ENCODE data around the gene SERAC1.

SERAC1 gene

DNA sequence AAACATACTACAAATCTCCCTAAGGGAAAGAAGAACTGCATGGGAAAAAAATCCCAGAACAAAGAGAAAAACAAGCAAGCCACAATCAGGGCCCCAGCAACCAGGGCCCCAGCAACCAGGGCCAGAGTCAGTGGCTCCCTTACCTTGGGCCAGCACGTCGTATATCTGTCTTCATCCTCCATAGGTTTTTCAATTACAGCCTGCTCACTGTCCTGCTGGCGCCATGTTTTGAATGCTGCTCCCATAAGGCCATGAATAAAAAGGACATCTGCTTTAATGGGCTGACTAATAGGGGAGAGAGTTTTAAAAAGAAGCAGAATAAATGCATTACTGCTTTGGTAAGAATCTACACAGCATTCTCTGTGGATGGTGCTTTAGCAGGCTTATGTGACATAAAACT is 49.2 kb downstream of the SERAC1 start:
- DNase-seq = no peak

DNA sequence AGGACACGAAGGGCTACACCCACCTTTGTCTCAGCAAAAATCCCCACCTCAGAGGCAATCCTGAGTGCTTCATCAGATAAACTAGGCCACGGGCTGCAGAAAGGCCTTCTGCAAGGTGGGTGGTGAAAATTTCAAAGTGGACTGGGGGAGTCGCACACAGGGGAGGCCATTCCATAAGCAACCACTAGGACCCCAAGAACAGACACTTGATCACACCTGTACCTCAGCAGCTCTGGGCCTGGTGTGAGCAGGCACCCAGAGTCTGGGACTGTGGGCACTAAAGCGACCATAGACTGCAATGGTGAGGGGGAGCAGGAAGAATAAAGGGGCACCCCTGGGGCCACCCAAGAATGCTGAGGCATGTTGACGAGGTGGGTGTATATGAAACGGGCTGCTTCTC is 52.6 kb downstream of the SERAC1 start:
- DNase-seq = no peak

DNA sequence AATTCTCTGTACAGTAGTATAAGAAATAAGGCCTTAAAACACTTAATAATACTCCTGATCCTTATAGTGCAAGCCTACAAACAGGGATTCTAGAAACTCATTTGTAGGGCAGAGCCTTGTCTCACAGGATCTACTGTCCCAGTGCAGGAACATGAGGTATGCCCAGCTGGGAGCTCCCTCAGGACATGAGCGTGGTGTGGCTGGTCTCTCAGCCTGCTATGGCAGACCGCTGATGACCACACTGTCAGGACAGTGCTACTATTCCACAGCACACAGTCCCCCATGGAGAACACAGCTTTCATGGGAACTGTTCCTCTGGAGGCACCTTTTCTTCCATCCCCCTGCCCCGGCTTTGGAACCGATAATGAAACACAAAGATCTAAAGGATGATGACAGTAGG is 53.0 kb downstream of the SERAC1 start:
- DNase-seq = no peak

DNA sequence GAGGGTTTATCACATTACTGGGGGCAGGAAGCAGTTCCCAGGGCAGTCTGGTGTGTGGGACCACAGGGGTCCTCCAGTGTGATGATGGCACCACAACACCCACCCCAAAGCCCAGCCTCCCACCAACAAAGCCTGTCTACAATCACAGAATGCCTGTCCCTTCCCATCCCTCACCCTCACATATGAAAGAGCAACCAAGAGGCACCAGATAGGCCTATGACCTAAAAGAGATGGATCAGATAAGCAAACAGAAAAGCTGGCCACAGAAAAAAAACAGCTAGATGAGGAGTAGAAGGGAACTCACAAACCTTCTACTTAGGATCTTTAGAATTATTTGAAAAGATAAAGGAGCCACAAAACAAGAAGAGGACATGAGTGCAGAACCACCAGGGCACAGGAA is 54.3 kb downstream of the SERAC1 start:
- no peak for DNase-seq

DNA sequence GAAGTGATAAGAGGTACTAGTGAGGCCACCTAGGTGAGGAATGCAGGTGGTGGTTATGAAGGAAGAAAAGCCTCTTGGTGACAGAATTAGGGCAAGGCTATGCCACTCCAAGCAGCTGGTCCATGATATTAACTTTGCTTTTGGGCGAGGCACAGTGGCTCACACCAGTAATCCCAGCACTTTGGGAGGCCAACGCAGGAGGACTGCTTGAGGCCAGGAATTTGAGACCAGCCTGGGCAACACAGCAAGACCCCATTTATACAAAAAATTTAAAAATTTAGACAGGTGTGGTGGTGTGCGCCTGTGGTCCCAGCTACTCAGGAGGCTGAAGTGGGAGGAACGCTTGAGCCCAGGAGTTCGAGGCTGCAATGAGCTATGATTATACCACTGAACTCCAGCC is 56.1 kb downstream of the SERAC1 start:
- no peak for DNase-seq

DNA sequence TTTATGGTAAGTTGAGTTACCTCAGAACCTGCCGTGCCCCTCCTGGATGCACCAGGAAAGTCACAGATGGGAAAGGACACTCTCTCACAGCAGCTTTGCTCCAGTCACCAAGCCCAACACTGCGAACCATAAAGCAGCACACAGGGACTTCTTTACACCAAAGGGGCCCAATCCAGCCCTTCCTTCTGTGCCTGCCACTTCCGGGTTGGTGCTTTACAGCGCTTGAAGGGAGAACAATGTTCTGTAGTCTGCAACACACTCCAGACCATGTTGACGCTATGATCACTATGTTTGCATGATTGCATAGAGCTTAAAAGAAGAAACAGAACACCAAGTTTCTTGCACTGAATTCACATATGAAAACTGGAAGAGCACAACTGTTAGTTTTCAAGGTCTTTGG is 57.1 kb downstream of the SERAC1 start:
- no peak for DNase-seq

DNA sequence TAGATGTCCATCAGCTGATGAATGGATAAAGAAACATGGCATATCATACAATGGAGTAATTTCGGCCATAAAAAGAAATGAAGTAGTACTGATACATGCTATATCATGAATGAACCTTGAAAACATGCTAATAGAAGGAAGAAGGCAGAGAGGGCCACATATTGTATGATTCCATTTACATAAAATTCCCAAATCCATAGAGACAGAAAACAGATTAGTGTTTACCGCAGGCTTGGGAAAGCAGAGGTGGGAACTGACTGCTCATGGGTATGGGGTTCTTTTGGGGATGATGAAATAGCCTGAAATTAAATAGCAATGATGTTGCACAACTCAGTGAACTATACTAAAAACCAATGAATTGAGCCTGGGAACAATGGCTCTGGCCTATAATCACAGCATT is 58.3 kb downstream of the SERAC1 start:
- DNase-seq = no peak

DNA sequence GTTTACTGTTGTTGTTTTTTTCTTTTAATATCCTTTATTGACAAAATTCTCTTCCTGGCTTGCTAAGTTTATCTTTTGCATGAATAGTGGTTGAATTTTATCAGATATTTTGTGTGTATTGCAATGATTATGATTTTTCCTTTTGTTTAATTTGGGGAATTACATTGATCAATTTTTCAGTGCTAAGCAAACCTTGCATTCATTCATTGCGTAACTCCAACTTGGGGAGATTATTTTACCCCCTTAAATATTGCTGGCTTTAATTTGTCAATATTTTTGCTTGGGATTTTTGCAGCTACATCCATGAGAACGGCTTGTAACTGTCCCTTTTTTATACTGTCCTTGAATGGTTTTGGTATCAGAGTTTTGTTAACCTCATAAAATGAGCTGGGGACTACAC is 63.4 kb downstream of the SERAC1 start:
- DNase-seq = no peak

DNA sequence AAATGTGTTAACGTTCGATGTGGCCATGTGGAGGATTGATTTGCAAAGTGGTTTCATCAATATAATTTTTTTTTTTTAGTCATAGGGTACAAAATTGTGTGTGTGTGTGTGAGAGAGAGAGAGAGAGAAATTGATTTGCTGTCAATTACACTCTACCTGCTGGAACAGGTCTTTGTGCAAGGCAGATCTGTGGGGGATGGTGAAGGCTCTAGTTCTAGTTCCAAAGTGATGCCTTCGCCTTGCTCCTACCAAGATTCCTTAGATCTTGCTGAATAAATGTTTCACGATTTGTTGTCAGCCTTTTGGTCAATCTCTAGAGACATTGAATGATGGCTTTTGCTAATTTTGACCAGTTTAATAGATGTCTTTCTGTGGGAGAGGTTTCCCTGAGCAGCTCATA is 64.8 kb downstream of the SERAC1 start:
- no peak for DNase-seq

DNA sequence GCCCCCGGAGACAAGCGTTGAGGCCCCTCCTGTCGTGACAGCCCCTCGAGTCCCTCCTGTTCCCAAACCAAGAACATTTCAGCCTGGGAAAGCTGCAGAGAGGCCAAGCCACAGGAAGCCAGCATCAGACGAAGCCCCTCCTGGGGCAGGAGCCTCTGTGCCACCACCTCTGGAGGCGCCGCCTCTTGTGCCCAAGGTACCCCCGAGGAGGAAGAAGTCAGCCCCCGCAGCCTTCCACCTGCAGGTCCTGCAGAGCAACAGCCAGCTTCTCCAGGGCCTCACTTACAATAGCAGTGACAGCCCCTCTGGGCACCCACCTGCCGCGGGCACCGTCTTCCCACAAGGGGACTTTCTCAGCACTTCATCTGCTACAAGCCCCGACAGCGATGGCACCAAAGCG is 72.4 kb downstream of the SERAC1 start:
- DNase-seq = no peak

DNA sequence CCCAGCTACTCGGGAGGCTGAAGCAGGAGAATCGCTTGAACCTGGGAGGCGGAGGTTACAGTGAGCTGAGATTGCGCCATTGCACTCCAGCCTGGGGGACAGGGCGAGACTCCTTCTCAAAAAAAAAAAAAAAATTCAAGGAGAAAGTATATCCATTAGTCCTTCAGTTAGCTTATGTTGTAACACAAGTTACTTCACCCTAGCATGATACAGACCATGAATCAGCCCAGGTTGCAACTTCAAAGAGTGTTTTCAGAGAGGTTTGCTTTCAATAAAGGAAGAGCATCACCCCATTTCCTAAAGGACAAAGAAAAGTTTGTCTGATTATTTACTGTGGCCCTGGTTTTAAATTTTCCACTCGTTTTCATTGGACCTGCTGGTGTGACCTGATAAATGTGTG is 73.0 kb downstream of the SERAC1 start:
- no peak for DNase-seq

DNA sequence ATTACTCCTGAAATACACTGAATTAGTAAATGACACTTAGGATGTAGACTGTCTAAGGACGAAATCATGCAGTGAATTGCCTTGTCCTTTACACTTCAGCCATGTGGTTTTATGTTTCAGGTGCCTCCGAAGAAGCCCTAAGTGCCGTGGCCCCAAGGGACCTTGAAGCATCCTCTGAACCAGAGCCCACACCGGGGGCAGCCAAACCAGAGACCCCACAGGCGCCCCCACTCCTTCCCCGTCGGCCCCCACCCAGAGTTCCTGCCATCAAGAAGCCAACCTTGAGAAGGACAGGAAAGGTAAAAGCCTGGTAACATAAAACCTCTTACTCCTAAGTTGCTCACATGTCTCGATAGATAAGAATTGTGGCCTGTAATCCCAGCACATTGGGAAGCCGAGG is 75.3 kb downstream of the SERAC1 start:
- no peak for DNase-seq

DNA sequence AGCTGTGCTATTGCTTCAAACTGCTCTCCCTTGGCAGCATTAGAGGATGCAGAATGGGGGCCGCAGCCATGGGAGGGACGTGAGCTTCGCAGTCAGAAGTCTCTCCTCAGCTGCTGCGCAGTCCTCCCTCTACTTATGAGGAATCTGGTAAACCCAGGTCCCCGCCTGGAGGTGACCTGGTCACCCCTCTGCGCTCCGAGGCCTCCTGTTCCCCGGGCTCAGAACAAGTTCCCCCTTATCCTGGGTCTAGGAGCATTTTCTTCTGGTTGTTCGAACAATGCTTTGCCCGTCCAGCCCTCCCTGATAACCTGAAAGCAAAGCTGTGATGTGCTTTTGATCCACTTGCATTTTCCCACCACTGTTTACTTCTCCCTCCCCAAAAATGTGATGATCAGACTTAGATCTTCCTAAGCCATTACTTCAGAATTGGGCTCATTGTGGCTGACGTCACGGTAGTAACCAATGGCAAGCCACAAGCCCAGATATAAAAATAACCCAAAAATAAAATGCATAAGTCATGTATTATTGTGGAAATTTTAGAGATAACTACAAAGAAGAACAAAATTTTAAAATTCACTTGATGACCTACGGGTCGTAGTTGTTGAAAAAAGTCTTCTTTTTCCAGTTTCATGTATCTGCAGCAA is 80.7 kb downstream of the SERAC1 start:
- DNase-seq = no peak

DNA sequence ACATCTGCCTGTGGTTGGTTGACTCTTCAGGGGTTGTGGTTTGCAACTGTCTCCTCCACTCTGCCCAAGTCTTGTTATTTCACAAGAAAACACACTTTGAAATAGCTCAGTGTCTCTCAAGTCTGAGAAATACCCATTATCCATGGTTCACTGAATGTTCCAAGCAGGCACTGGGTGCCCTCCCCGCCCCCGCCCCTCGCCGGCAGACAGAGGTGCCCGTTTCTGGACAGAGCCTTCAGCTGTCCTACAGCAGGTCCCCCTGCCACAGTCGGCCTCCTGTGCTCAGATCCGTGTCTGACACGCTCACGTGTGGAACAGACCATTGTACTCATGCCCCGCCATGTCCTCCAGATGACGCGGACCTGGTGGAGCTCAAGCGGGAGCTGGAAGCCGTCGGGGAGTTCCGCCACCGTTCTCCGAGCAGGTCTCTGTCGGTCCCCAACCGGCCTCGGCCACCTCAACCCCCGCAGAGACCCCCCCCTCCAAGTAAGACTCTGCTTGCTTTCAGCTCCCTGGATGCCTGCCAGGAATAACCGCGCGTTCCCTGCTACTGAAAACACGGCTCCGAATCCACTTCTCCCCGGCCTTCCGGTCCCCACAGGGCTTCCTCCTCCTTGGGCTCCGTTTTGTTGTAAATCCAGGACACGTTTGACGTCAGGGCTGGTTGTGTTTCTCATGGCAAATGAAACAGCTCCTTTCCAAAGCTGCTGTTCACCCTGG is 81.4 kb downstream of the SERAC1 start:
- no peak for DNase-seq

DNA sequence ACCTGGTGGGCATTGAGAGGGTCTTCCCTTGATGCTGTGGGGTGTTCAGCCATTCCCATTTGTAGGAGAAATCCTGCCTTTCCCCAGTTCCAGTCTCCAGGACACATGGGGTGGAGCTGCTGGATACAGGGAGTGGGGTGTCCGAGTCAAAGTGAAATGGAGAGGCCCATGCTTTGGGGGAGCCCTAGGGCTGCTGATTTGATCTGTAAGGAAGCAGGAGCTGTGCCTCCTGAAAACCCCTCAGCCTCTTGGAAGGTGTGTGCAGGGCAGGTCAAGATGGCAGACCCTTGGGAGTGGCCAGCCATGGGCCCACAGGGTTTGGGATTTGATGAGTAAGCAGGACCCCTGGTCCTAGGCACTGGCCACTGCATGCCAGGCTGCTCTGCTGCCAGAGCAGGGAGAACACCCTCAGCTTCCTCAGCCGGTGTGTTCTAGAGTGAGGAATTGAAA is 82.0 kb downstream of the SERAC1 start:
- DNase-seq = no peak

DNA sequence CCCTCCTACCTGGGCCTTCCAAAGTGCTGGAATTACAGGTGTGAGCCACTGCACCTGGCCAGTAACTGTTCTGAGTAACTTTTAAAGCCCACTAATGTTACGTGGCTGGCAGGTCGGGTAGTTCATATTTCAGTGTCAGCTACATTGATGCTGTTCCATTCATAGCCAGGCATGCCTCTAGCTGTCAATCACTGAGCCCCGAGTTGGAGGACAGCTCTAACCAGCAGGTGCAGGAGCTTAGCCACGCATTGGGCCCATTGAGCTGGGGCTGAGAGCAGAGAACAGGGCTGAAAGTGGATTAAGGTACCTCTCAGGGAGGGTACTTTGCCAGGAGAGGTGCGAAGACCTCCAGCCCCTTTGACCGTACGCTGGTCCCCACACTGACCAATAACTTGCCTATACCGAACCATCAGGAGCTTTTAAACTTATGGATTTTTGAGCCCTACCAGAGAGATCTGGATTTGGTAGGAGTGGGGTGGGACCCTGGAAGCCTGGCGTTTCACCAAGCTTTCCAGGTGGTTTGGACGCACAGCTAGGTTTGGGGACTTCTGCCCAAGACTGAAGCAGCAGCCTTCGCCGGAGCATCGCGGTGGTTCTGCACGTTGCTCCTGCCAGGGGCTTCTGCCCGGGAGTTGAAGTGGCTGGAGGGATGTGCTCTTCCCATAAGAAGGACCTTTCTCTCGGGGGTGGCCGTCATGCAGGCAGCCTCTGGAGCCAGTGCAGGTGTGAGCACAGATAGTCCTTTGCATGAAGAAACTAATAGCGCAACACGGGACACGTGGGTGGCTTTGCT is 82.6 kb downstream of the SERAC1 start:
- no peak for DNase-seq

DNA sequence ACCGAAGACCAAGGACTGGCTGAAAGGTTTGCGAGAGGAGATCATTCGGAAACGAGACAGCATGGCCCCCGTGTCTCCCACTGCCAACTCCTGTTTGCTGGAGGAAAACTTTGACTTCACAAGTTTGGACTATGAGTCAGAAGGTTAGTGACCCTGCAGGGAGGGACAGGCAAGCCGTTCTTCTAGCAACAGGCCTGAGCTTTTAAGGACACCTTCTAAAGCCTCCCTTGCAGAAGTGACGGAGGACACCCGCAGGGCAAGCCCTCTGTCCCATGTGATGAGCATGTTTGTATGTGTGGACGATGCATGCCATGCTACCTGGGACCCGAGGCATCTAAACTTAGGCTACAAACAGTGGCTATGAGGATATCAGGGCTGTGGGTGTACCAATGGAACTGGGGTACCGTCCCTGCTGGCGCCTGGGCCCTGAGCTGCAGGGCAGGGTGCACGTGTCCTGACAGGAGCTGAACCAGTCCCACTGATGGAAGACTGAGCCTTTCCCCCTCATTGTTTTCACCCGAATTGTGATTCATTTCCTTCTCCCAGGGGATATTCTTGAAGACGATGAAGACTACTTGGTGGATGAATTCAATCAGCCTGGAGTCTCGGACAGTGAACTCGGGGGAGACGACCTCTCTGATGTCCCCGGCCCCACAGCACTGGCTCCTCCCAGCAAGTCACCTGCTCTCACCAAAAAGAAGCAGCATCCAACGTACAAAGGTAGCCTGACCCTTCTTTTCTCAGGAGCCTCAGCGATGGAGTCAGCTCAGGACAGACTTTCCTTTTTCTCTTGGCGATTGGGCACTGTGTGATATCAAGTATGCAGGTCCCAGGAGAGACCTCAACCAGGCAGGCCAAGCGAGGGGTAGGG is 84.4 kb downstream of the SERAC1 start:
- DNase-seq = no peak

DNA sequence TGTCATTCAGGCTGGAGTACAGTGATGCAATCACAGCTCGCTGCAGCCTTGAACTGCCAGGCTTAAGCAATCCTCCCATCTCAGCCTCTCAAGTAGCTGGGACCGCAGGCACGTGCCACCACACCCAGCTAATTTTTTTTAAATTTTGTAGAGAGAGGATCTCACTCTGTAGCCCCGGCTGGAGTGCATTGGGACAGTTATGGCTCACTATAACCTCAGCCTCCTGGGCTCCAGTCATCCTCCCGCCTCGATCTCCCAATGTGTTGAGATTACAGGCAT is 86.5 kb downstream of the SERAC1 start:
- no peak for DNase-seq

DNA sequence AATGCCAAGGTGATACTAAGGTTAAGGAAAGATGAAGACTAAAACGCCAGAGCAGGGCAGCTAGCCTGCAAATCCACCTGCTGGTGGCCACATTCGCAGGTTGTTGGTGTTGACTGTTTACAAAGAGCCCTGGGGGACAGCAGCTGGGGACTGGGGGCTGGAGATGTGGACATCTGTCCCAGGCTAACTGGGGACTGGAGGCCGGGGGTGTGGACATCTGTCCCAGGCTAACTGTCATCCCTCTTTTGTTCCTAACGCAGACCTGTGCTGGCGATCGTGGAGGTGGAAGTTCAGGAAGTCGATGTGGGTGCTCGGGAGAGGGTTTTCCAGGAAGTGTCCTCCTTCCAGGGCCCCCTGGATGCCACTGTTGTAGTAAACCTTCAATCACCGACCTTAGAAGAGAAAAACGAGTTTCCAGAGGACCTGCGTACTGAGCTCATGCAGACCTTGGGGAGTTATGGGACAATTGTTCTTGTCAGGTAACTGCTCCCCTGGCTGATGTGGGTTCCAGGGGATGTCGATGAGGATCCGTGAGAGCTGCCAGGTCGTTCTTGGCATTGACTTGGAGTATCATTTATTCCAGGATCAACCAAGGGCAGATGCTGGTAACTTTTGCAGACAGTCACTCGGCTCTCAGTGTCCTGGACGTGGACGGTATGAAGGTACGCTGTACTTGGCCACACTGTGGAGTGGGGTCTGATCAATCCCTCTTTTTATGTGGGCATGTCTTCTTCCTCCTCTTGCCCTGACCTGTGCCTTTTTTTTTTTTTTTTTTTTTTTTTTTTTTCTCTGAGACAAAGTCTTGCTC is 87.0 kb downstream of the SERAC1 start:
- no peak for DNase-seq

DNA sequence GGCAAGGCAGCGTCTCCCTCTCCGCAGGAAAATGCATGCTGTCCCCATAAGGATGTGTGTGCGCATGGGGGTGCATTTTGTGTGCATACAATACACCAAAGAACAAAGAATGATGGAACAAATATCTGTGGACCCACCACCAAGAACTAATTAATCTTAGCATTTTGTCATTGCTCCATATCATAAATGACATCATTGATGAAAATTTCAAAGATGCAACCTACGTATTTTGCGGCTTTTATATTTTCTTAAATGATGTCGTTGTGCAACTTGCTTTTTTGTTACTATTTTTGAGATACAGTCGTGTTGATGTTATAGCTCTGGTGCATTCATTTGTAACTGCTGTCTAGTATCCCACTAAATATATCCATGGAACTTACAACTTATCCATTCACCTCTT is 89.7 kb downstream of the SERAC1 start:
- DNase-seq = no peak

DNA sequence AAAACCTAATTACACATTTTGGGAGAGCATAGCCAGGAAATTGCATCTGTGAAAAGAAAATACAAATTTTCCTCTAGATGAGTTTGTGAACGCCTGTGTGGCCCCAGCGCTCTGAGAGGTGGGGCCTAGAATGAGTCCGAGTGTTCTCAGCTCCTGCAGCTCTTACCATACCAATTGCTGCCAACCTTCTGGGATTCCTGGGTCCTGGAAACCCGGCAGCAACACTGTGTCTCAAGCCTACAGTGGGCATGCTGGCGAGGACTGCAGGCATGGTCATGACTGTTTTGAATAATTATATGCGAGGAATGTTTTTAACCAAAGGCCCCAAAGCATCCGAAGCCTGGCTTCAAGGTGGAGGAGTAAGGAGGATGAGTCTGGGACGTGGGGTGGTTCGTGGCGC is 90.4 kb downstream of the SERAC1 start:
- no peak for DNase-seq

DNA sequence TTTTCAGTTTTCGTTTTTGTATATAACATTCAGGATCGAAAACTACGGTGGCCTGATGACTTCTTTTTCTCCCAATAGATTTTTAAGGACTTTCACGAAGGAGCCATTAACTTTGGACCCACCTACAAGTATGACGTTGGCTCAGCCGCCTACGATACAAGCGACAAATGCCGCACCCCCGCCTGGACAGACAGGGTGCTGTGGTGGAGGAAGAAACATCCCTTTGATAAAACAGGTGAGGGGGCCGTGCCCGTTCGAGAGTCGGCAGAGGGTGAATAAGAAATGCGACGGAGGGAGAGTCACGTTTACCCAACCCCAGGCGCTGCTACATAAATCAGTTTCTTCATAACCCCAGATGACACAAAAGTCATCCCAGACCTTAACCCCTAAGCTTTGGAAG is 91.5 kb downstream of the SERAC1 start:
- DNase-seq = no peak

DNA sequence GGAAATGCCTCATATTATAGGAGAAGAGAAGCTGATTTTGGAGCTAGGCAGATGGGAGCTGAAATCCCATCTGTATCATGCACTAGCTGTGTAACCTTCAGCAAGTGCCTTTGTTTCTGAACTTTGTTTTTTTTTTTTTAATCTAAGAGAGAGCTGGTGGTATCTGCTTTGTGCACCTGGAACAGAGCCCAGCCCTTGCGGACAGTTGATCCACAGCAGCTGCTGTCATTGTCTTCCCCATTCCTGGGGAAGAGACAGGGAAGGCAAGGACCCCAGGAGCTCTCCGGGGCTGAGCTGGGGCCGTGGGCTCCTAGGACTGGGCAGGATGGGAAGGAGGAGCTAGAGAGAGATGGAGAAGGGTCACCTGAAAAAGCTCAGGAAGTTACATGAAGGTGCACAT is 94.3 kb downstream of the SERAC1 start:
- DNase-seq = no peak
